Naive B cell (primary cell): ENCODE data around the gene WNT9B. TPM values are rescaled to one million over a fixed set of nuclear protein-coding genes. Genes with fewer than 3 reads are reported as not detected.

Experiments used
- polyA plus RNA-seq, 6 donors: library from polyadenylated mRNA; unstranded; fragments of 300-500 nt; fragmentation: Illumina TruSeq; gene quantifications; one replicate each; pipeline ENCODE4 v1.2.3, GENCODE V29; 2021; ENCODE audit warnings: low read depth in 6 of 6

The WNT9B gene
- polyA plus RNA-seq, 6 donors from 2014 or later = not detected

Other genes with a start within 250 kb of the WNT9B start
- gene WNT3, start 32.9 kb upstream of the WNT9B start, polyA plus RNA-seq = under 1 TPM in 4 of 6 donors, not detected in 2; 0.06 to 0.73 (median 0.17) TPM
- 10 to 100 TPM; 47.7 to 82.4 (median 58.1) TPM for gene GOSR2, start 71.6 kb downstream of the WNT9B start, polyA plus RNA-seq
- 1 to 10 TPM in 1 of 6 donors, under 1 TPM in 4, not detected in 1; 0.42 to 1.5 (median 0.82) TPM for gene RPRML, start 127.7 kb downstream of the WNT9B start, polyA plus RNA-seq